Activated CD4-positive, alpha-beta T cell treated with anti-CD3 and anti-CD28 coated beads, Interleukin-2, Interleukin-6, amounts not matched to agents 100 ng/mL and 50 ng/mL, durations not matched to agents 16 hours and 8 hours (primary cell): ENCODE results near the gene CC2D1A.

Source experiments
- DNase-seq: peaks from one replicate; pipeline ENCODE4 v3.0.0-alpha.2; 2020

CC2D1A gene

GRCh38 chr19:13938301-13939064 is 32.5 kb downstream of the CC2D1A start, which contains the start of gene PODNL1:
Gene PODNL1, minus strand, starts transcription at chr19:13938417. Its CDS starts 236 bp downstream, at chr19:13938181.
- no peak for DNase-seq

GRCh38 chr19:13942023-13942684 is 36.2 kb downstream of the CC2D1A start:
- DNase-seq = no peak

- DNase-seq = no peak
These were observed 40.4 kb downstream of the CC2D1A start for GRCh38 chr19:13946414-13946813.

- DNase-seq = no peak
These were observed 45.0 kb downstream of the CC2D1A start for GRCh38 chr19:13951043-13951442.

- no peak for DNase-seq
These were observed 45.8 kb downstream of the CC2D1A start for GRCh38 chr19:13951799-13952153.

GRCh38 chr19:13952154-13952930 is 46.3 kb downstream of the CC2D1A start, which contains the start of gene DCAF15:
Gene DCAF15, plus strand, starts transcription at chr19:13952509. Its CDS starts 4 bp downstream, at chr19:13952513.
- peak; percentile 100 for DNase-seq

GRCh38 chr19:13952931-13953531 is 47.0 kb downstream of the CC2D1A start:
- no peak for DNase-seq

- no peak for DNase-seq
These were observed 48.2 kb downstream of the CC2D1A start for GRCh38 chr19:13954185-13954584.

- no peak for DNase-seq
These were observed 49.8 kb downstream of the CC2D1A start for GRCh38 chr19:13955662-13956364.

GRCh38 chr19:13956365-13956744 is 50.4 kb downstream of the CC2D1A start:
- DNase-seq = no peak

- no peak for DNase-seq
These were observed 51.0 kb downstream of the CC2D1A start for GRCh38 chr19:13957051-13957450.

GRCh38 chr19:13958043-13958442 is 52.0 kb downstream of the CC2D1A start:
- DNase-seq = no peak

GRCh38 chr19:13959141-13959961 is 53.4 kb downstream of the CC2D1A start:
- DNase-seq = no peak

- DNase-seq = no peak
These were observed 54.2 kb downstream of the CC2D1A start for GRCh38 chr19:13959962-13960862.

- no peak for DNase-seq
These were observed 55.1 kb downstream of the CC2D1A start for GRCh38 chr19:13960863-13961784.

- DNase-seq = no peak
These were observed 56.1 kb downstream of the CC2D1A start for GRCh38 chr19:13961826-13962698.

- DNase-seq = no peak
These were observed 57.0 kb downstream of the CC2D1A start for GRCh38 chr19:13962699-13963602.
